ENCODE data around the gene AWAT2. TPM values are rescaled to one million over a fixed set of nuclear protein-coding genes. Genes with fewer than 3 reads are reported as not detected.

The AWAT2 gene
- total RNA-seq, 1 experiment from 2014 or later, result not detected

- Mint-ChIP-seq H3K4me1 (0 out of 2 replicates have a peak, but pooled peaks cover 2% of the 10 kb centered on the region), H3K27me3 (ENCODE audit: low read depth) (no peaks in the 10 kb centered on the region; the same call in none of the 2 replicates), H3K9me3 (no peaks in the 10 kb centered on the region), H3K27ac (no peak overlapping the region), H3K36me3 (no peaks in the 10 kb centered on the region), H3K4me3 (no peak overlapping the region)
- ChIA-PET CTCF (no interaction called here), POLR2A (no interaction called here)
- DNase-seq (ENCODE audit: low spot score) (no peak), ATAC-seq (no peak)
- TF ChIP-seq OVOL2 (CRISPR knock-in tag; IDR thresholded peaks at IDR 0.05; ENCODE audit: borderline replicate concordance), result no peak
- no peak for TF ChIP-seq TP53 (CRISPR knock-in tag; IDR thresholded peaks at IDR 0.05)
Observed at GRCh38 chrX:70044541-70045245, 5.0 kb downstream of the AWAT2 start.

- ChIA-PET CTCF (interaction anchor here (0.6 to 1.0 kb wide), 2 partner anchors 90 to 674 kb away, joined by 3 read pairs; partner anchors contain the start of gene IGBP1), POLR2A (no interaction called here)
- ATAC-seq (no peak), DNase-seq (ENCODE audit: low spot score) (no peak)
- Mint-ChIP-seq H3K27me3 (ENCODE audit: low read depth) (no peaks in the 10 kb centered on the region; the same call in none of the 2 replicates), H3K4me1 (0 out of 2 replicates have a peak, but pooled peaks cover 2% of the 10 kb centered on the region), H3K27ac (no peak overlapping the region), H3K36me3 (no peaks in the 10 kb centered on the region), H3K4me3 (no peak overlapping the region), H3K9me3 (no peaks in the 10 kb centered on the region)
- no peak for TF ChIP-seq ZBTB21 (CRISPR knock-in tag; IDR thresholded peaks at IDR 0.05; ENCODE audit: borderline replicate concordance)
- TF ChIP-seq RELA (CRISPR knock-in tag; IDR thresholded peaks at IDR 0.05; ENCODE audit: borderline replicate concordance), result no peak
Observed at GRCh38 chrX:70043685-70044084, 6.1 kb downstream of the AWAT2 start.

GRCh38 chrX:70042399-70043371 lies 7.1 kb downstream of the AWAT2 start:
- POLR2A ChIA-PET, result no interaction called here
- ATAC-seq, result peak; percentile 69
- H3K27ac Mint-ChIP-seq, result peak overlapping the region; percentile 60; the same call in 1 of the 2 replicates

GRCh38 chrX:70041993-70042392 lies 7.7 kb downstream of the AWAT2 start:
- ATAC-seq (no peak), DNase-seq (ENCODE audit: low spot score) (no peak)
- POLR2A ChIA-PET, result no interaction called here
- TF ChIP-seq AR (CRISPR knock-in tag; IDR thresholded peaks at IDR 0.05), result no peak
- TF ChIP-seq ZNF416 (CRISPR knock-in tag; IDR thresholded peaks at IDR 0.05), result no peak
- no peak for TF ChIP-seq ATF6 (CRISPR knock-in tag; IDR thresholded peaks at IDR 0.05)
- TF ChIP-seq SP1 (CRISPR knock-in tag; conservative IDR thresholded peaks at IDR 0.05), result no peak
- TF ChIP-seq CDX4 (CRISPR knock-in tag; IDR thresholded peaks at IDR 0.05; ENCODE audit: borderline replicate concordance), result no peak
- TF ChIP-seq ESRRA (CRISPR knock-in tag; IDR thresholded peaks at IDR 0.05; ENCODE audit: borderline replicate concordance), result no peak
- Mint-ChIP-seq H3K4me3 (no peak overlapping the region), H3K36me3 (no peaks in the 10 kb centered on the region), H3K27ac (no peak overlapping the region), H3K27me3 (ENCODE audit: low read depth) (no peaks in the 10 kb centered on the region; the same call in none of the 2 replicates), H3K4me1 (0 out of 2 replicates have a peak, but pooled peaks cover 2% of the 10 kb centered on the region), H3K9me3 (no peaks in the 10 kb centered on the region)
- CTCF ChIA-PET, result interaction anchor here (0.6 to 1.7 kb wide), 4 partner anchors 12 to 378 kb away, joined by 3 to 5 read pairs (median 4); no protein-coding TSS in a partner anchor

More at GRCh38 chrX:70042399-70043371, 7.1 kb downstream of the AWAT2 start:
- no peaks in the 10 kb centered on the region for H3K9me3 Mint-ChIP-seq
- DNase-seq (ENCODE audit: low spot score), result no peak
- CTCF ChIA-PET, result interaction anchor here (0.6 to 1.7 kb wide), 6 partner anchors 12 to 673 kb away, joined by 3 to 5 read pairs (median 3); partner anchors contain the start of gene IGBP1
- no peak for TF ChIP-seq SP1 (CRISPR knock-in tag; conservative IDR thresholded peaks at IDR 0.05)
- TF ChIP-seq E2F1 (CRISPR knock-in tag; IDR thresholded peaks at IDR 0.05), result no peak
- no peak for TF ChIP-seq ELF4 (CRISPR knock-in tag; IDR thresholded peaks at IDR 0.05; ENCODE audit: low read depth)
- no peak for TF ChIP-seq ATF3 (CRISPR knock-in tag; conservative IDR thresholded peaks at IDR 0.05)
- no peaks in the 10 kb centered on the region; the same call in none of the 2 replicates for H3K27me3 Mint-ChIP-seq (ENCODE audit: low read depth)
- no peak overlapping the region for H3K4me3 Mint-ChIP-seq
- H3K36me3 Mint-ChIP-seq, result no peaks in the 10 kb centered on the region
- H3K4me1 Mint-ChIP-seq, result 0 out of 2 replicates have a peak, but pooled peaks cover 2% of the 10 kb centered on the region
